Medulla oblongata (tissue), 1 donor: ENCODE data around the gene ZC3HAV1.
"Not testable (repeated sequence)": the region's sequence is repeated elsewhere in the genome, so short reads cannot be mapped to it uniquely, and the experiment has no call there.

Experiments used
- DNase-seq: peaks from one replicate; pipeline ENCODE4 v3.0.0-alpha.2; 2015; ENCODE audit errors: extremely low spot score

Gene ZC3HAV1

GRCh38 chr7:139109188-139109982, at the start of gene ZC3HAV1:
TSS of gene ZC3HAV1 (minus strand) at chr7:139109720. CDS start at chr7:139109331, 389 bp downstream.
- peak; percentile 85 for DNase-seq

GRCh38 chr7:139153832-139154231, 44.3 kb upstream of the ZC3HAV1 start:
- DNase-seq, result no peak

GRCh38 chr7:139152149-139152548, 42.6 kb upstream of the ZC3HAV1 start:
- no peak for DNase-seq

GRCh38 chr7:139139150-139139549, 29.6 kb upstream of the ZC3HAV1 start:
- no peak for DNase-seq

- peak; percentile 90 for DNase-seq
These were observed 24.0 kb upstream of the ZC3HAV1 start for GRCh38 chr7:139133335-139134139.

- DNase-seq, result no peak
These were observed 23.4 kb upstream of the ZC3HAV1 start for GRCh38 chr7:139132887-139133286.

GRCh38 chr7:139131601-139132041, 22.1 kb upstream of the ZC3HAV1 start:
- peak; percentile 78 for DNase-seq

- DNase-seq, result not testable (repeated sequence)
These were observed 20.3 kb upstream of the ZC3HAV1 start for GRCh38 chr7:139129814-139130213.

- no peak for DNase-seq
These were observed 18.1 kb upstream of the ZC3HAV1 start for GRCh38 chr7:139127648-139128047.

- no peak for DNase-seq
These were observed 16.1 kb upstream of the ZC3HAV1 start for GRCh38 chr7:139125657-139126056.

- not testable (repeated sequence) for DNase-seq
These were observed 15.5 kb upstream of the ZC3HAV1 start for GRCh38 chr7:139124995-139125394.

GRCh38 chr7:139124084-139124914, 14.8 kb upstream of the ZC3HAV1 start:
- DNase-seq, result no peak

- no peak for DNase-seq
These were observed 9.9 kb upstream of the ZC3HAV1 start for GRCh38 chr7:139119486-139119849.

GRCh38 chr7:139118805-139119485, 9.4 kb upstream of the ZC3HAV1 start:
- DNase-seq, result no peak

GRCh38 chr7:139118234-139118804, 8.8 kb upstream of the ZC3HAV1 start:
- no peak for DNase-seq

GRCh38 chr7:139117599-139118233, 8.2 kb upstream of the ZC3HAV1 start:
- no peak for DNase-seq

- no peak for DNase-seq
These were observed 7.5 kb upstream of the ZC3HAV1 start for GRCh38 chr7:139116999-139117398.

GRCh38 chr7:139115104-139115503, 5.6 kb upstream of the ZC3HAV1 start:
- DNase-seq, result no peak

- DNase-seq, result no peak
These were observed 5.1 kb upstream of the ZC3HAV1 start for GRCh38 chr7:139114585-139114984.

- no peak for DNase-seq
These were observed 4.5 kb upstream of the ZC3HAV1 start for GRCh38 chr7:139114018-139114417.
